NAMALWA (cell line): ENCODE results near the gene MEGF9.
"Not testable (repeated sequence)": the region's sequence is repeated elsewhere in the genome, so short reads cannot be mapped to it uniquely, and the experiment has no call there.

Source experiments
- DNase-seq: peaks from one replicate; pipeline ENCODE4 v3.0.0-alpha.2; 2015; ENCODE audit warnings: low spot score

Gene MEGF9

DNA sequence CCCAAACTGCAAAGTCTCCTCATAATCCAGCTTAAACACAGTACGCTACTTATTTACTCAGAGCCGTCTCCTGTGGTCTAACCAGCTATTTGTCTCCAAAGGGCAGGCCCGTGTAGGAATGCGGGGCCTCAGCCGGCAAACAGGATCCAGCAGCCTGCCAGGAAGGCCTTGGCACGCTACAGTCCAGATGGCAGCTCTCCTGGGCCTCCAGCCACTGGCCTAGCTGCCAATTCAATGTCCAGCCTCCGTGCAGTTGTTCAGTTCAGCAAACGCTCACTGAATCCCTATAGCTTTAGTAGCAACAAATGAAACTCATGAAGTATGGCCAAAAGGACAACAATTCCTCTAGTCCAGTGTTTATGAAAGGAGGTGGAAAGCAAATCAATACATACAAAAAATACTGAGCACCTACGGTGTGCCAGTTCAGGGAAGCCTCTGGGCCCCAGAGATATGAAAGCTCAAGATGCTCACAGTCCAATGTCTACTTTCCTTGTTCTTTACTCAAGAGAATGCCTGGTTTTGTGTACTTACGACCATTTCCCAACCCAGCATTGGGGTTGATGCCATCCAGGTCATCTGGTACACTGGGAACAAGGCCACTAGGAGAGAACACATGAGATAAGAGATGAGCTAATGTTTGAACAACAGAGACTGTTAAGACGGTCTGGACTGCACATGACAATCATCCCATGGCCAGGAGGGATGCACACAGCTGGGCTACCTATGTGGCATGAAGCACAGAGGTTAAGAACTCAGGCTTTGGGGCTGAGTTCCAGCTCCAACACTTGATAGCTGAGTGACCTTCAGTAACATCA, 142.6 kb downstream of the MEGF9 start:
- no peak for DNase-seq

DNA sequence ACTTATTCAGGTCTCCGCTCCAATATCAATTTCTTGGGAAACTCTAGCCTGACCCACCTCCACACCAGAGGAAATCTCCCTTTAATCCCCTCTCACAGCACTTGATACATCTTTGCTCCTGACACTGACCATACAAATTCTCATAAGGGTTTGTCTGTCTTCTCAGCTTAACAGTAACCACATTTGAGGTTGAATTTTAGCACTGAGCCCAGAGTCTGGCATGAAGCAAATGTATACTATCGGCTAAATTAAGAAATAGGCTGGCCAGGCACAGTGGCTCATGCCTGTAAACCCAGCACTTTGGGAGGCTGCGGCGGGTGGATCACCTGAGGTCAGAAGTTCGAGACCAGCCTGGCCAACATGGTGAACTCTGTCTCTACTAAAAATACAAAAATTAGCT, 144.0 kb downstream of the MEGF9 start:
- DNase-seq = no peak

DNA sequence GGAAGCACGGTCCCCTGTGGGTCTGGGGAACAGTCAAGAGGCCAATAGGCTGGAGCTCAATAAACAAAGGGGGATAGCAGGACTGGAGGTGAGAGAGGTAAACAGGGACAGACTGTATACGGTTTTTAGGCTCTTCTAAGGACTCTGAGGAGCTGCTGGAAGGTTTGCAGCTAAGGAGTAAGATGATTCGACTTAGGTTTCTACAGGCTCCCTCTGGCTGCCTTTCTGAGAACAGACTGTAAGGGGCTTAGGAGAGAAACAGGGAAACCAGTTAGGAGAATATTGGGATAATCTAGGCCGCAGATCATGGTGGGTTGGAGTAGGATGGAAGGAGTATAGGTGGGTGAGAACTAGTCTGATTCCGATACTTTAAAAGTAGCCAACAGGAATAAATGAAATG, 144.7 kb downstream of the MEGF9 start:
- no peak for DNase-seq

DNA sequence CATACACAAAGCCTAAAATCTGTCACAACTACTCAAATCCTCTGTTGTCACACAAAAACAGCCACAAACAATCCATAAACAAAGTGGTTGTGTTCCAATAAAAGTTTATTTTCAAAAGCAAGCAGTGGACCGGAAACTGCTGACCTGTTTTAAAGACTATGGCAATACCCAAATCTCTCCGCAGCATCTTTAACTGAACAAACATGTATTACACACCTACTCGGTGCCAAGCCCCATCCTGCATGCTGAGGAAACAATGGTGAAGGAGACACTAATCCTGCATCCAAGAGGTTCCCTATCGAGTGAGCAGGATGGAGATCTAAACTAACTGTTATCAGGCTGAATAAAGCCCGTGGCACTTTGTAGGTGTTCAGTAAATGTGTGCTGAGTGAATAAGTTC, 145.5 kb downstream of the MEGF9 start:
- DNase-seq = no peak

DNA sequence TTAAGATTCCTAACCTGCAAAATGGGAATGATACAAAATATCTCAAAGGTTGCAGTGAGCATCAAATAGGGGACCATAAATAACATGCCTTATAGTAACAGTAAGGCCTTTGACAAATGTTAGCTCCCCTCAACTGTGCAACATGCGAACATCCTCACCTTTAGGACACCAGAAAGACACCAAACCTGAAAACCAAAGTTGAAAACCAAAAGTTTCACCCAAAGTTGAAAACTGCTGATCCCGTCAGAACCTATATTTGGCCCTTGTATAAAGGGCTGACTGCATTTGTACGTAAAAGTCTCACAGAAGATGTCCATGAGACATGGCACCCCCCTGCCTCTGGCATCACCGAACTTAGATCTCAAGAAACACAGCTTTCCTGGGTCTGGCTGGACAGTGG, 146.4 kb downstream of the MEGF9 start:
- DNase-seq = no peak

DNA sequence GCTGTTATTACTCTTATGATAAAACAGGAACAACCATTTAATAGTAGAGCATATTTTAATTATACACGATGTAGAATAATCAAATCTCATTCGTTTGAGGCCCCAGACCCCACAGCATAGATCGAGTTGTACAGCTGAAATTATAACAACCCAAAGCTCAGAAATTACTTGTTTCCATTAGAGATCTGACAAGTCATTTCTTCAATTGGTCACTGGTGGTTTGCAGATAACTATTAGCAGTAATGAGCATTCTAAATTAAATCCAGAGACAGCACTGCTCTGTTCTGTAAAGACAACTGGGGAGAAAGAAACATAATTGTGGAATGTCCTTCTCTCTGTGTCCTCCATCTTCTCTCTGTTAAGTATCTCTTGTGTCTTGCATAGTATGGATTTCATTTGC, 147.2 kb downstream of the MEGF9 start:
- no peak for DNase-seq

DNA sequence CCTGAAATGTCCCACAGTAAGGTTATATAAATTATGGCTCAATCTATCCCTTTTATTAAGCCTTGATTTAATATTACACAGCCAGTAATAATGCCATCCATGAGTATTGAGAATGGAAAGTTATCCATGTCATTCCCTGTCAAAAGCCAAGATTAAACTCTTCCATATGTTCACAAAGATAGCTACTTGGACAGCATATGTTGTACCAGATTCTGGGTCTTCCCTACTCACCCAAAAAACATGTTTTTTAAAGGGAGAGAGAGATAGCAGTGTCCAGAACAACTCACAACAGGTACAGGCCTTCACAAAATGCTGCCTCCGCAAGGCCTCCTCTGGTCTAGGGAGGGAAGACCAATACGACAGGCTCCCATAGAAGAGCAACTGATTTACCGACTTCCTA, 149.7 kb downstream of the MEGF9 start:
- no peak for DNase-seq

DNA sequence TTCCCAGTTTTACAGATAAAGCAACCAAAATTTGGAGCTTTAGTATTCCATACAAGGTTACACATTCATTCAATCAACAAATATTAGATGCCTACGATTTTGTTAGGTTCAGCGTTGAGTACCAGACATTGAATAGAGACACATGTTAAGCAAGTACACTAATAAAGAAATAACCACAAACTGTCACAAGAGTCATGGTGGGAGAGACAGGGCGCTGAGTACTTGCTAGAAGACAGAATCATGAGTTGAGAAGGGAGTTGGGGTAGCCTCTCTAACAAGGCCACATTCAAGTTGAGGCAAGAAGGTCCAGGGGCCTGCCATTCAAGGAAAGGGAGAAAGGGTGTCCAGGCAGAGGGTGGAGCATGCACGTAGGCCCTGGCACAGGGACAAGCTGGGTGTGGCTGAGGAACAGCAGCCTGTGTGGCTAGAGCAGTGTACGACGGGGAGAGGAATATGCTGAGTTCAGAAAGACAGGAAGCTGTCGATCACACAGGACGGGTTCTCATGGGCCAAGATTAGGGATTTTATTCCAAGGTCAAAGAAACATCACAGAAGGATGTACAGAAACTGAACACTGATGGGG, 151.3 kb downstream of the MEGF9 start:
- DNase-seq = no peak

DNA sequence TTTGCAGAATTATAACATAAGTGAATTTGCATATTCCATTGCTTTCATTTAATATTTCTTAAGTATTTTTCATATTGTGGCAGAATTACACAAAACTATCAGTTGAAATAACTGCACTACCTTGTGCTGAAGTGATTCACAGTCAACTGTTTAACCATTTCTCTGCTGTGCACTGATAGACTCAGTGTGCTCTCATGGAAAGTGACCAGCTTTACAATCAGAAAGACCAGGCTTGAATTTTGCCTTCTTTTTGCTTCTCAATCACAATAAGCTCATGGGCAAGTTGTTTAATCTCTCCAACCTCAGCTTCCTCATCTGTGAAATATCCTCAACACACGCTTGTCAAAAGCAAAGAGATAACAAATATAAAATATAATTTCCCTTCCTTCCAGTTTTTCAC, 152.6 kb downstream of the MEGF9 start:
- no peak for DNase-seq

DNA sequence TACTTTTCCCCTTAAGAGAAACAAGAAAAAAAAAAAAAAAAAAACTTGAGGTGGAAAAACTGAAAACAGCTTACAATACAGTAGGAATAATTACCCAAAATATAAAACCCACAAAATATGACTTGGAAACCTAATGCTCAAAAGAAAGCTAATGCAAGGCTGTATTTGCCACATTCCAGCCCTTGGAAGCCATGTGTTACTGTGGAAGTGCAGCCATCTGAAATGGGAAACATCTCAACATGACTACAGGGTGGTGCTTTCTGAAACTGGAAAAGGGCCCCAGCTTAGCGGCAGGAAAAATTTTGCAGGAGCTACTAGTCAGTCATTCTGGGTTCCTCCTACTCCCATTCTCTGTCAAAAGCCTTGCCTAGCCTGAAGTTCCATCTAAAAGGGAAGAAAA, 154.7 kb downstream of the MEGF9 start:
- DNase-seq = no peak

DNA sequence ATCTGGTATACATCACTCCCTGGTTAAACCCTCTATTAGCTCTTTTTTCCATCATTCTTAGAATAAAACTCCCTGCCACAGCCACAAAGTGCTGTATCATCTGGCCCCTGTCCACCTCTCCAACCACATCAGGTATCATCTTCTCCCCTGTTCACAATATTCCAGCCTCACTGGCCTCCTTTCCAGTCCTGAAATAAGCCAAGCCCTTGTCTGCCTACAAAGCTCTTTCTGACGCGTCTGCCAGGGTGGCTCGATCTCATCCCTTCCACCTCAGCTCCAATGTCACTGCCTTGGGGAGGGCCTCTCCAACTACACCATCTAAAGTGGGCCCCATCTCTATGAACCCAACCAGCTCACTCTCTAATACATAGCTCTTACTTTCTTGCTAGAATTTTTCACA, 155.8 kb downstream of the MEGF9 start:
- DNase-seq = no peak

DNA sequence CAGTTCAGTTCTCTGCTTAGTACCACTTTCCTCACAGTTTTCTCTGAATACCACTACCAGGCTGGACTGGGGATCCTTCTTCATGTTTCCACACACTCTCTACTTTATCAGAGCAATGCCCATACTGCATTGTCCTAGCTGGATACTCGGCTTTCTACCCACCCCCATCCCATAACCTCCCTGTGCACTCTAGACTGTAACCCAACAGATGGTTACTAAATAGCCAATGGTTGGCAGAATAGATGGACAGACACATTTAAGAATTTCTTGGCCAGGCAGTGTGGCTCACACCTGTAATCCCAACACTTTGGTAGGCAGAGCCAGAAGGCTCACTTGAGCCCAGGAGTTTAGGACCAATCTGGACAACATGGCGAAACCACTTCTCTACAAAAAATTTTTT, 157.1 kb downstream of the MEGF9 start:
- no peak for DNase-seq

DNA sequence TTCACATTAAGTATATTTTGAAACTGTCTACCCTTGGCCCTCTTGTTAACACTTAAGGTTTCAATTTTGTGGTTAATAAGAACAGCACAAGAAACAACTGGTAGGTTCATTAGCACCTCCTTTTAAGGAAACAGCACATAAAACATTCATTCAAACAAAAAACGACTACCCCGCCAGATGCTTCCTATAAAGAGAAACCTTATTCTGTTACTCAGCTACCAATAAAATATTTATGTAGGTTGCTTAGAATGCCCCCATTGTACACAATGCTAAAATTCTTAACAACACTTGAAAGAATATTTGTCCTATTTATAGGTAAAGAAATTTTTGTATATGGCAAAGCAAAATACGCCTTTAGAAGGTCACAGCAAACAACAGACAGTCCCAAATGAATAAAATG, 157.5 kb downstream of the MEGF9 start:
- no peak for DNase-seq

DNA sequence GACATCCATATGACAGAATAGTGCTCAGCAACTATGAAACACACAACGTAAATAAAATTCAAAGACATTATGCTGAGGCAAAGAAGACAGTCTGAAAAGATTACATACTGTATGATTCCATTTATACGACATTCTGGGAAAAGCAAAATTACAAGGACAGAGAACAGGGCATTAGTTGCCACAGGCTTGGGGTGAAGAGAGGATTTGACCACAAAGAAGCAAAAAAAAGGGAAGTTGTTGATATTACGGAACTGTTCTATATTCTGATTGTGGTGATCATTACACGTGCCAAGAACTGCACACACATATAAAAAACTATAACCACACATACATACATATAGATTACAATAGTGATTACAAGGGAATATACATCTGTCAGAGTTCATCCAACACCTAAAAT, 158.4 kb downstream of the MEGF9 start:
- DNase-seq = peak; percentile 48

DNA sequence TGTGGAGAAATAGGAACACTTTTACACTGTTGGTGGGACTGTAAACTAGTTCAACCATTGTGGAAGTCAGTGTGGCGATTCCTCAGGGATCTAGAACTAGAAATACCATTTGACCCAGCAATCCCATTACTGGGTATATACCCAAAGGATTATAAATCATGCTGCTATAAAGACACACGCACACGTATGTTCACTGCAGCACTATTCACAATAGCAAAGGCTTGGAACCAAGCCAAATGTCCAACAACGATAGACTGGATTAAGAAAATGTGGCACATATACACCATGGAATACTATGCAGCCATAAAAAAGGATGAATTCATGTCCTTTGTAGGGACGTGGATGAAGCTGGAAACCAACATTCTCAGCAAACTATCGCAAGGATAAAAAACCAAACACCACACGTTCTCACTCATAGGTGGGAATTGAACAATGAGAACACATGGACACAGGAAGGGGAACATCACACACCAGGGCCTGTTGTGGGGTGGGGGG, 162.0 kb downstream of the MEGF9 start:
- DNase-seq = not testable (repeated sequence)
